Body of pancreas (tissue), 4 donors: Measurements from ENCODE around the gene LYZL6.

ENCODE experiments used
- CTCF ChIP-seq, 7 experiments: fragments of 450-650 bp in 4 of 7; fragments of 200-600 bp in 3 of 7; sonication (generic) in 3 of 7; IDR thresholded peaks; one replicate each; pipeline ENCODE4 v1.5.1; 2016 to 2019; ENCODE audit warnings: antibody characterized with exemption in 7 of 7
- POLR2A ChIP-seq, 3 donors: fragments of 450-650 bp; IDR thresholded peaks; one replicate each; pipeline ENCODE4 v1.6.1; 2016; ENCODE audit warnings: antibody characterized with exemption in 3 of 3, mild to moderate bottlenecking in 2 of 3

- TF ChIP-seq CTCF (IDR thresholded peaks at IDR 0.05) (no peak), POLR2A (IDR thresholded peaks at IDR 0.05) (no peak)
Measured at GRCh38 chr17:35906191-35906925, 37.2 kb downstream of the LYZL6 start.
